GM12865 (cell line): ENCODE data around the gene DHCR24.

Experiments
- DNase-seq: peaks from one replicate; pipeline ENCODE4 v3.0.0; 2010; ENCODE audit warnings: low read depth
- H3K4me3 ChIP-seq: 2 replicates; pipeline ENCODE4 v1.5.1; 2011; ENCODE audit warnings: mild to moderate bottlenecking, low read depth, low read length, control low read depth
- TF ChIP-seq, protein P1 (sequence below): IDR thresholded peaks from 2 replicates; pipeline ENCODE4 v1.5.1; 2011; ENCODE audit warnings: low read length, control low read depth, low read depth, inconsistent platforms; ENCODE audit not compliant: insufficient read depth; ENCODE audit errors: missing control alignments

Gene DHCR24

DNA sequence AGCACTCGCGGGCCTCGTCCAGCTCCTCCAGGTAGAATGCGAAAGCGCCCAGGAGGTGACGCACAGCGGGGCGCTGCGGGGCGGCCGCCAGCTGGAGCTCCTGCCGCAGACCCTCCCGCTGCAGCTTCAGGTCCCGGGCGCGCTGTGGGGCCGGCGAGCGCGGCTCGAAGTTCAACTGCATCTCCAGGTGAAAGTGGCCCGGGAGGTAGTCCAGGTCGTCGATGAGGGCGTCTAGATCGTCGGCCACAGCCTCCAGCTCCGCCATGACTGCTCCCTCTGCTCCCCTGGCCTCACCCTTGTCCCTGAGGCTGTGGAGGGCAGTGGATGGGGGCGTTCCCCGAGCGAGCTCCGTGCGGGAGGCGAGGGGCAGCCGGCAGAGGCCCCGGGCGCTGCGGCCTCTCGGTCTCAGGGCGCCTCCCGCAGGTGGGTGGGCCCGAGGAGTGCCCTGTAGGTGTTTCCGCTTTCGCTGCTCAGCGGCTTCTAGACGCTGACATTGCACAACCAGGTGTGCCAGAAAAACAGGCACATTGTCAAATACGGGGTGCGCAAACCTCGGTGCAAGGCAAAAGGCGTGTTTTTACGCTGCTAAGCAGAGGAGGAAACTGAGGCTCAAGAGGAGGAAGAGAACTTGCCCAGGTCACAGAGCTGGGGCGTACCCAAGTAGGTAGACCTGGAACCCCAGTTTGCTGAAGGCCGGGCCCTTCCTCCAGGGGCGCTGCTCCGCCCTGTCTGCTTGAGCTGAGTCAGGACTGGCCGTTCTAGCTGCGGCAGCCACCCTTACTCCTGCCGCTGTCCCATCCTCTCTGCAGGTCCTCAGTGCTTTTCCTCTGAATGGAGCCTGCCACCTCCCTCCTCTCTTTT, 85.9 kb downstream of the DHCR24 start, which contains the start of gene TTC22:
TTC22 (minus strand) TSS at position 425 of the 861 bp plus-strand sequence; CDS start at position 265, 160 bp downstream.
- TF ChIP-seq, protein P1, sequence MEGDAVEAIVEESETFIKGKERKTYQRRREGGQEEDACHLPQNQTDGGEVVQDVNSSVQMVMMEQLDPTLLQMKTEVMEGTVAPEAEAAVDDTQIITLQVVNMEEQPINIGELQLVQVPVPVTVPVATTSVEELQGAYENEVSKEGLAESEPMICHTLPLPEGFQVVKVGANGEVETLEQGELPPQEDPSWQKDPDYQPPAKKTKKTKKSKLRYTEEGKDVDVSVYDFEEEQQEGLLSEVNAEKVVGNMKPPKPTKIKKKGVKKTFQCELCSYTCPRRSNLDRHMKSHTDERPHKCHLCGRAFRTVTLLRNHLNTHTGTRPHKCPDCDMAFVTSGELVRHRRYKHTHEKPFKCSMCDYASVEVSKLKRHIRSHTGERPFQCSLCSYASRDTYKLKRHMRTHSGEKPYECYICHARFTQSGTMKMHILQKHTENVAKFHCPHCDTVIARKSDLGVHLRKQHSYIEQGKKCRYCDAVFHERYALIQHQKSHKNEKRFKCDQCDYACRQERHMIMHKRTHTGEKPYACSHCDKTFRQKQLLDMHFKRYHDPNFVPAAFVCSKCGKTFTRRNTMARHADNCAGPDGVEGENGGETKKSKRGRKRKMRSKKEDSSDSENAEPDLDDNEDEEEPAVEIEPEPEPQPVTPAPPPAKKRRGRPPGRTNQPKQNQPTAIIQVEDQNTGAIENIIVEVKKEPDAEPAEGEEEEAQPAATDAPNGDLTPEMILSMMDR, result peak; percentile 81
- peak within 1 kb of the TSS; percentile 55 for H3K4me3 ChIP-seq
- peak; percentile 77 for DNase-seq

DNA sequence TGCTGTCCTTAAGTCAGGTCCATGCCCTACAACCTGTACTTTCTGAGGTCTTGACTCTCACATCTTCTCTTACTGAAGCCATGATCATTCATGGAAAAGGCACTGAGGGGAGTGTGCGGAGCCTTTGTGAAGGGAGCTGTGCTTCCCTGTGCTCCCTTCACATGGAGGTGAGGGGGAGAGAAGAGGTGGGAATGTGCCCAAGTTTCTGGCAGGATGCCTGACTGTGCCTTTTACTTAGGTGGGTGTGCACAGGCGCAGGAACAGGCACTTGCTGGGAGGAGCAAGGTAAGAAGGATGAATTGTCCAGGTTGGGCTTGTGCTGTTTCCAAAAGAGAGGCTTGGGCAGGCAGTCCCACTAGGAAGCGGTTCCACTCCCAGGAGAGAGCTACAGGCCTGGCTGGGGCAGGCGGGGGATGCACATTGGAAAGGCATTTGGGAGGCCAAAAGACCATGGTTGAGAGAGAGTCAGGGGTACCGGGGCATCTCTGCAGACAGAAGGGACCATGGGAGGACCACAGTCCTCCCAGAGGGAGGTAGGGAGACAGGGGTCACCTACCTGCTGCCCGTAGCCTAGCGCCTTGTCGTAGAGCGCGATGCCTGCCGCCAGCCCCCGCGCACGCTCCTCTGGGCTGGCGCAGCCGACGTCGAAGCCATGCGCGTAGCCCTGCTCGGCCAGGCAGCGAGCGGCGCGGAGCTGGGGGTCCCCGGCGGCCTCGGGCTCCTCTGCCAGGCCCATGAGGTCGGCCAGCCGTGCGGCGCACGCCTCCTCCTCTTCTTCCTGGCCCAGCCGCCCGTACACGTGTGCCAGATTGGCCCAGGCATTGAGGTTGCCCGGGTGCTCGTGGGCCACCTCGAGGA, 86.7 kb downstream of the DHCR24 start:
- no peak for DNase-seq
- TF ChIP-seq, protein P1, result no peak
- peak overlapping the region; percentile 55 for H3K4me3 ChIP-seq
